Sigmoid colon (tissue), 4 donors: ENCODE results near the gene FNDC8.

Experiments
- EP300 ChIP-seq, 4 donors: sonication (generic); formaldehyde crosslinking; IDR thresholded peaks; one replicate each; pipeline ENCODE4 v1.6.1; 2017; ENCODE audit warnings: antibody characterized with exemption in 4 of 4
- POLR2AphosphoS5 ChIP-seq, 4 donors: sonication (generic); formaldehyde crosslinking; IDR thresholded peaks; one replicate each; pipeline ENCODE4 v1.6.1; 2017; ENCODE audit warnings: antibody characterized with exemption in 4 of 4
- TF ChIP-seq, protein P1 (sequence below), 4 experiments: fragments of 450-650 bp in 3 of 4; fragments of 200-600 bp in 1 of 4; IDR thresholded peaks; one replicate each; pipeline ENCODE4 v1.5.1; 2016 to 2019; ENCODE audit warnings: antibody characterized with exemption in 4 of 4, mild to moderate bottlenecking in 3 of 4, moderate library complexity in 2 of 4

DNA sequence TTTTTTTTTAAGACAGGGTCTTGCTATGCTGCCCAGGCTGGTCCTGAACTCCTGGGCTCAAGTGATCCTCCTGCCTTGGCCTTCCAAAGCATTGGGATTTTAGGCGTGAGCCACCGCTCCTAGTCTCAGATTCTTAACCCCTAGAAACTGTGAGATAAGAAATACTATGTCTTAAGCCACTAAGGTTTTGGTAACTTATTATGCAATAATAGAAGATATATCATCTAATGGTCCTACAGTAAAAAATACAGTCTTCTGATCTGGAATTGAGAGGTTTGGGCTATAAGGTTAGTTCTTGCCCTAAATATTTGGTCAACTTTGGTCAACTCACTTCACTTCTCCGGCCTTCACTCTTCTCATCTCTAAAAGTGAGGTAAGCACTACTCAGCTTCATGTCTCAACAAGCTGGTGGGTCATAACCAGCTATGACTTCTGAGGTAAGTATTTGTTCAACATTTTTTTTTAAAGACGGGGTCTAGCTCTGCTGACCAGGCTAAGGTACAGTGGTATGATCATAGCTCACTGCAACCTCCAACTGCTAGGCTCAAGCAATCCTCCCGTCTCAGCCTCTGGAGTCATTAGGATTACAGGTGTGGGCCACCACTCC, 16.5 kb upstream of the FNDC8 start:
- TF ChIP-seq, protein P1, sequence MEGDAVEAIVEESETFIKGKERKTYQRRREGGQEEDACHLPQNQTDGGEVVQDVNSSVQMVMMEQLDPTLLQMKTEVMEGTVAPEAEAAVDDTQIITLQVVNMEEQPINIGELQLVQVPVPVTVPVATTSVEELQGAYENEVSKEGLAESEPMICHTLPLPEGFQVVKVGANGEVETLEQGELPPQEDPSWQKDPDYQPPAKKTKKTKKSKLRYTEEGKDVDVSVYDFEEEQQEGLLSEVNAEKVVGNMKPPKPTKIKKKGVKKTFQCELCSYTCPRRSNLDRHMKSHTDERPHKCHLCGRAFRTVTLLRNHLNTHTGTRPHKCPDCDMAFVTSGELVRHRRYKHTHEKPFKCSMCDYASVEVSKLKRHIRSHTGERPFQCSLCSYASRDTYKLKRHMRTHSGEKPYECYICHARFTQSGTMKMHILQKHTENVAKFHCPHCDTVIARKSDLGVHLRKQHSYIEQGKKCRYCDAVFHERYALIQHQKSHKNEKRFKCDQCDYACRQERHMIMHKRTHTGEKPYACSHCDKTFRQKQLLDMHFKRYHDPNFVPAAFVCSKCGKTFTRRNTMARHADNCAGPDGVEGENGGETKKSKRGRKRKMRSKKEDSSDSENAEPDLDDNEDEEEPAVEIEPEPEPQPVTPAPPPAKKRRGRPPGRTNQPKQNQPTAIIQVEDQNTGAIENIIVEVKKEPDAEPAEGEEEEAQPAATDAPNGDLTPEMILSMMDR (IDR thresholded peaks at IDR 0.05), result no peak
- TF ChIP-seq POLR2AphosphoS5 (IDR thresholded peaks at IDR 0.05) (no peak), EP300 (IDR thresholded peaks at IDR 0.05) (no peak)
